ENCODE data around the gene RBKS. TPM values are rescaled to one million over a fixed set of nuclear protein-coding genes. Genes with fewer than 3 reads are reported as not detected.

Gene RBKS
- total RNA-seq, 1 experiment from 2014 or later = 4.5 TPM

GRCh38 chr2:27875089-27875881 is 14.9 kb downstream of the RBKS start:
- H4K20me1 ChIP-seq (ENCODE audit: insufficient read depth) = no peaks in the 10 kb centered on the region
- CTCF ChIA-PET = no interaction called here

GRCh38 chr2:27873091-27873490 is 17.1 kb downstream of the RBKS start:
- ChIA-PET POLR2A (ENCODE audit: unreplicated experiment) (no interaction called here), CTCF (no interaction called here)
- no peak overlapping the region for H3K4me2 ChIP-seq
- BruUV-seq (replicated peaks) = no TSS peak
- no peaks in the 10 kb centered on the region for H3K9me2 ChIP-seq (ENCODE audit: insufficient read depth)
- TF ChIP-seq CTCF (conservative IDR thresholded peaks at IDR 0.05) = no peak
- no peak for TF ChIP-seq EZH2 (IDR thresholded peaks at IDR 0.05; ENCODE audit: low read depth)
- intact Hi-C loops (cut with micrococcal nuclease; ENCODE audit: unreplicated experiment) = no loop called here
- H3K27me3 ChIP-seq (ENCODE audit: insufficient read depth, low read depth) = no peaks in the 10 kb centered on the region
- no peaks in the 10 kb centered on the region for H3F3A ChIP-seq (ENCODE audit: insufficient read depth, low read depth)
- no peak overlapping the region for H2AFZ ChIP-seq
- H3K4me3 ChIP-seq = no peak overlapping the region
- no peaks in the 10 kb centered on the region for H3K4me1 ChIP-seq (replicated peaks; ENCODE audit: insufficient read depth)
- H4K20me1 ChIP-seq (ENCODE audit: insufficient read depth) = no peaks in the 10 kb centered on the region
- H3K27ac ChIP-seq = no peak overlapping the region
- no peaks in the 10 kb centered on the region for H3K79me2 ChIP-seq (ENCODE audit: low read depth)
- no peak for DNase-seq
- no peaks in the 10 kb centered on the region for H3K36me3 ChIP-seq (ENCODE audit: low read depth)
- peaks cover 8% of the 10 kb centered on the region for H3K9me3 ChIP-seq (ENCODE audit: insufficient read depth, low read depth)

More at GRCh38 chr2:27875089-27875881, 14.9 kb downstream of the RBKS start:
- POLR2A ChIA-PET (ENCODE audit: unreplicated experiment) = no interaction called here
- no peaks in the 10 kb centered on the region for H3K27me3 ChIP-seq (ENCODE audit: insufficient read depth, low read depth)
- H3K4me3 ChIP-seq = no peak overlapping the region
- no TSS peak for BruUV-seq (replicated peaks)
- H3K36me3 ChIP-seq (ENCODE audit: low read depth) = no peaks in the 10 kb centered on the region
- no peaks in the 10 kb centered on the region for H3F3A ChIP-seq (ENCODE audit: insufficient read depth, low read depth)
- no peak overlapping the region for H2AFZ ChIP-seq
- H3K79me2 ChIP-seq (ENCODE audit: low read depth) = no peaks in the 10 kb centered on the region
- H3K9me2 ChIP-seq (ENCODE audit: insufficient read depth) = no peaks in the 10 kb centered on the region
- no peak for DNase-seq
- TF ChIP-seq EZH2 (IDR thresholded peaks at IDR 0.05; ENCODE audit: low read depth) = no peak
- TF ChIP-seq CTCF (conservative IDR thresholded peaks at IDR 0.05) = no peak
- no peak overlapping the region for H3K4me2 ChIP-seq
- H3K27ac ChIP-seq = no peak overlapping the region
- intact Hi-C loops (cut with micrococcal nuclease; ENCODE audit: unreplicated experiment) = no loop called here
- H3K4me1 ChIP-seq (replicated peaks; ENCODE audit: insufficient read depth) = no peaks in the 10 kb centered on the region
- H3K9me3 ChIP-seq (ENCODE audit: insufficient read depth, low read depth) = peaks cover 8% of the 10 kb centered on the region

GRCh38 chr2:27871802-27872201 is 18.4 kb downstream of the RBKS start:
- ChIA-PET POLR2A (ENCODE audit: unreplicated experiment) (no interaction called here), CTCF (interaction anchor here (0.6 kb wide), 1 partner anchor 13 kb away, joined by 5 read pairs; no protein-coding TSS in a partner anchor)
- Histone ChIP-seq H3K4me3 (no peak overlapping the region), H3K9me2 (ENCODE audit: insufficient read depth) (no peaks in the 10 kb centered on the region), H3K27ac (no peak overlapping the region), H3K4me1 (replicated peaks; ENCODE audit: insufficient read depth) (no peaks in the 10 kb centered on the region), H3K36me3 (ENCODE audit: low read depth) (no peaks in the 10 kb centered on the region), H3K9me3 (ENCODE audit: insufficient read depth, low read depth) (peaks cover 8% of the 10 kb centered on the region), H2AFZ (no peak overlapping the region), H3K4me2 (no peak overlapping the region), H3K27me3 (ENCODE audit: insufficient read depth, low read depth) (no peaks in the 10 kb centered on the region), H3F3A (ENCODE audit: insufficient read depth, low read depth) (no peaks in the 10 kb centered on the region), H4K20me1 (ENCODE audit: insufficient read depth) (no peaks in the 10 kb centered on the region), H3K79me2 (ENCODE audit: low read depth) (no peaks in the 10 kb centered on the region)
- intact Hi-C loops (cut with micrococcal nuclease; ENCODE audit: unreplicated experiment) = no loop called here
- no peak for DNase-seq
- no peak for TF ChIP-seq CTCF (conservative IDR thresholded peaks at IDR 0.05)
- TF ChIP-seq EZH2 (IDR thresholded peaks at IDR 0.05; ENCODE audit: low read depth) = no peak
- no TSS peak for BruUV-seq (replicated peaks)

All from PC-9 (cell line).